CD4-positive, alpha-beta T cell treated with Interleukin-6 at 100 ng/mL for 8 hours (primary cell): ENCODE data around the gene RAPGEF6.
"Not testable (repeated sequence)": the region's sequence is repeated elsewhere in the genome, so short reads cannot be mapped to it uniquely, and the experiment has no call there.

ENCODE experiments used
- DNase-seq: peaks from one replicate; pipeline ENCODE4 v3.0.0-alpha.2; 2020; ENCODE audit warnings: mixed read lengths, low spot score

Gene RAPGEF6

GRCh38 chr5:131634996-131635683 lies at the start of gene RAPGEF6:
Gene RAPGEF6, minus strand, starts transcription at chr5:131635229. Its CDS starts 199 bp downstream, at chr5:131635030.
- DNase-seq: peak; percentile 99

- no peak for DNase-seq
These were observed 49.6 kb upstream of the RAPGEF6 start for GRCh38 chr5:131684595-131684994.

- no peak for DNase-seq
These were observed 49.0 kb upstream of the RAPGEF6 start for GRCh38 chr5:131684051-131684450.

DNA sequence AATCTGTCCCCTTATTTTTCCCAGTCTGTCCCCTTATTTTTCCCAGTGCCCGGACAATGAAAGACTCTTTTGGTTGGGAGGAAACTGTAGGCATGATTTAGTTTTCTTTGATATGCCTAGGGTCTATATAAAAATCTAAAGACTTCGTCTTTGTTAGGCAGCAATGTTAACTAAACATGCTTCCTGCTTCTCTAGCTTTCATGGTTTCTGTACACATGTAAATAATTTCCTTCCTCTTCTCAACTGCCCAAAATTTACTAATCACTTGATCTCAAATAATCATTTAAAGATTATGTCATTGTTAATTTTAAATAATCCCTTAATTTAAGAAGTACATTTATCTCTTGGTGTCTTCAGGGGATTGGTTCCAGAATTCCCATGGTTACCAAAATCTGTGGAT lies 47.8 kb upstream of the RAPGEF6 start:
- no peak for DNase-seq

GRCh38 chr5:131682175-131682574 lies 47.1 kb upstream of the RAPGEF6 start:
- DNase-seq: no peak

- no peak for DNase-seq
These were observed 44.9 kb upstream of the RAPGEF6 start for GRCh38 chr5:131679911-131680310.

GRCh38 chr5:131678273-131678672 lies 43.2 kb upstream of the RAPGEF6 start:
- not testable (repeated sequence) for DNase-seq

GRCh38 chr5:131677115-131677514 lies 42.1 kb upstream of the RAPGEF6 start:
- DNase-seq: no peak

DNA sequence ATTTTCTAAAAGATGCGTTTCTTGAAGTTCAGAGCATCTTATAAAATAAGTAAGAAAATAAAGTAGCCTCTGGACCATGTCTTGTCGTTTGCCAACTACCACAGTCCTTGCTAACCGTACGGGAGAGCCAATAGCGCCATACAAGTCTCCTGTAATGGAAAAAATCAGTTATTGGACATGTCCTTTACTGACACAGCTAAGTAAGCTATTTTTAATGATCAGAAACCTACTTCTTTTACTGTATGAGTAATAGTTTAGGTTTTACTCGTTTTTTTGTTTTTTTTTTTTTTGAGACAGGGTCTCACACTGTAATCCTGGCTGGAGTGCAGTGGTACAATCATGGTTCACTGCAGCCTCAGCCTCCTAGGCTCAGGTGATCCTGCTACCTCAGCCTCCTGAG lies 37.7 kb upstream of the RAPGEF6 start:
- no peak for DNase-seq

DNA sequence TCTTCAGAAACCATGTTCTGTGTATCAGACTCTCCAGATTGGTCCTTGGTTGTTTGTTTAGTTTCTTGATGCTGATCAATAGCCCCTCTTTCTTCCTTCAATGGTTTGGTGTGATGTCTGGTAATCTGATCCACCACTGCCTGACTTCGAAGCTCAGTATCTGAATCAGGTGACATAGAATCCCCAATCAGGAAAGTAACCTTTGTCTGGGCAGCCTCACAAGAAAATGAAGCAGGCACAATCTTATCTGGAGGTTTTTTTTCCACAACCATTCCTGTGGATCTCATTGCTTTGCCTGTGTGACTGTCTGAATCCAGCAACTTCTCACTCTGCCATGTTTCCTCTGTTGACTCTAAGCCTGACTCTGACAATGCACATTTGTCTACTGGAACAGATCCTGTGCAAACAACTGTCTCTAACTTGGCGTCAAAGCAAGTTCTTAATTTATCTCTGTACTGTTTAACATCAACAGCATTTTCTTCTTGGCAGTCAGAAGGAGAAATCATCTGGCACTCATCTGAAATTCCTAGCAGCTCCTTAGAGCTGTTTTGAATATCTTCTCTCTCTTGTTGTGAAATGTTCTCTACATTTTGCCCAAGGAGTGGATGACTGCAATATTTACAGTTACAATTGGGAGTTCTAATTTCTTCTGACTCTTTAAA lies 37.1 kb upstream of the RAPGEF6 start:
- no peak for DNase-seq

GRCh38 chr5:131671409-131671808 lies 36.4 kb upstream of the RAPGEF6 start:
- no peak for DNase-seq

DNA sequence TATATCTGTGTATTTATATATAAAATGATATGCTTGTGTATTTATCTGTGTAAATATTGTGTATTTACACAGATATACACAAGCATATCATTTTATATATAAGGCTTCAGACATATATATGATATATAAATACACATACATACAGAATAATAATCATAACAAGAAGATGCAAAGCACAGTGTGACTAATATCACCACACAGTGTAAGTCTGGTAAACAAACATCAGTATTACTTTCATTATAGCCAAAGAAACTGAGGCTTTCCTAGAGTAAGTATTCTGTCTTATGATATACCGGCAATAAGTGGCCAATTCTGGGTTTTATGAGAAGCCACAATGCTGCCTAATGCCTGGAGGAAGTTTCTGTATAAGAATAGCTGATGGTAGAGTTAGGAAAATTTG lies 29.9 kb upstream of the RAPGEF6 start:
- DNase-seq: no peak

DNA sequence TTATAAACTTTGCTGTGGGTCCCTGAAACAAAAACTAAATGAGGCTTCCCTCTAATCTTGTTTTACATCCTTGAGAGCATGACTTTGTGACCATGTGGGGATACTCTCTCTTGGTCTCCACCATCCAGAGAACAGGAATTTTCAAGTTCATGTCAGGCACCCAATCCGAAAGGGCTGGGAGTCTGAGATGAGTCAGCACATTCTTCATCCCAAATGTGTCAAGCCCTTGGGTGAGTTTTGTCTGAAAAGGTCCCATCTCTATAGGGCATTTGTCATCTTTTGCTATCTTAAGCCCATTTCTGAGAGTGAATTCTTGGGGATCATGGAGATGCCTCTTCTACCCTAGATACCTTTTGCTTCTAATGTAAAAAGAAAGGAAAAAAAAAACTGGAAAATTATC lies 26.9 kb upstream of the RAPGEF6 start:
- DNase-seq: no peak

DNA sequence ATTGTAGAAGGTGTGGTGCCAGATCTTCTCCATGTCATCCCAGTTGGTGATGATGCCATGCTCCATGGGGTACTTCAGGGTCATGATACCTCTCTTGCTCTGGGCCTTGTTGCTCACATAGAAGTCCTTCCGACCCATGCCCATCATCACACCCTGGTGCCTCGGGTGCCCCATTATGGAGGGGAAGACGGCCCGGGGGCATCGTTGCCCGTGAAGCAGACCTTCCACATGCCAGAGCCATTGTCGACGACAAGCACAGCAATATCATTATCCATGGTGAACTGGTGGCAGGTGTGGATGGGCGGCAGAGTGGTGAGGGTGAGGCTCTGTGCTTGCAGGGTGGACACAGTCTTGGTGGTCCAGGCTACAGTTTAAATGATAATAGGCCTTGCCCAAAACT lies 24.8 kb upstream of the RAPGEF6 start:
- DNase-seq: no peak

DNA sequence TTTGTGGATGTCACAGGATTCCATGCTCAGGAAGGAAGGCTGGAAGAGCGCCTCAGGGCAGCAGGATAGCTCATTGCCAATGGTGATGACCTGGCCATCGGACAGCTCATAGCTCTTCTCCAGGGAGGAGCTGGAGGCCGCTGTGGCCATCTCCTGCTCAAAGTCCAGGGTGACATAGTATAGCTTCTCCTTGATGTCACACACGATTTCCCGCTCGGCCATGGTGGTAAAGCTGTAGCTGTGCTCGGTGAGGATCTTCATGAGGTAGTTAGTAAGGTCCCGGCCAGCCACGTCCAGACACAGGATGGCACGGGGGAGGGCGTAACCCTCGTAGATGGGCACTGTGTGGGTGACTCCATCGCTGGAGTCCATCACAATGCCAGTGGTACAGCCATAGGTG lies 24.3 kb upstream of the RAPGEF6 start:
- DNase-seq: no peak

- DNase-seq: no peak
These were observed 19.7 kb upstream of the RAPGEF6 start for GRCh38 chr5:131654776-131655175.

- DNase-seq: no peak
These were observed 19.3 kb upstream of the RAPGEF6 start for GRCh38 chr5:131654309-131654708.

DNA sequence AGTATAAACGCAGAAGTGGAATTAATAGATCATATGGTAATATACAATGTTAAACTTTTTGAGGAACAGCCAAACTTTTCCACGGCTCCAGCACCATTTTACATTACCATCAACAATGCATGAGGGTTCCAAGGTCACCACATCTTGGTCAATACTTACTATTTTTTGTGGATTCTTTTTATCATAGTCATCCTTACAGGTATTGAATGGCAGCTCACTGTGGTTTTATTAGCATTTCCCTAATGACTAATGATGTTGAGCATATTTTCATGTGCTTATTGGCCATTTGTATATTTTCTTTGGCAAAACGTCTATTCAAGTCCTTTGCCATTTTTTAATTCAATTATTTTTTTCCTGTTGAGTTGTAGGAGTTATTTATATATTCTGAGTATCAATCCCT lies 14.1 kb upstream of the RAPGEF6 start:
- DNase-seq: no peak

- no peak for DNase-seq
These were observed 12.2 kb upstream of the RAPGEF6 start for GRCh38 chr5:131647048-131647769.

- DNase-seq: no peak
These were observed 9.8 kb upstream of the RAPGEF6 start for GRCh38 chr5:131644822-131645221.

- DNase-seq: no peak
These were observed 9.3 kb upstream of the RAPGEF6 start for GRCh38 chr5:131644370-131644769.

- no peak for DNase-seq
These were observed 6.5 kb upstream of the RAPGEF6 start for GRCh38 chr5:131641494-131641893.
